Progenitor cell of endocrine pancreas (in vitro differentiated cells): Measurements from ENCODE around the gene ECHS1. TPM values are rescaled to one million over a fixed set of nuclear protein-coding genes. Genes with fewer than 3 reads are reported as not detected.
"Not testable (repeated sequence)": the region's sequence is repeated elsewhere in the genome, so short reads cannot be mapped to it uniquely, and the experiment has no call there.

Source experiments
- DNase-seq: peaks from one replicate; pipeline ENCODE4 v3.0.0; 2021; ENCODE audit warnings: low spot score; ENCODE audit not compliant: unreplicated experiment
- H3K27ac Mint-ChIP-seq: 2 replicates; pipeline ENCODE4 v1.8.0; 2021; ENCODE audit warnings: mild to moderate bottlenecking, moderate library complexity, mixed read lengths
- H3K27me3 Mint-ChIP-seq: 2 replicates; pipeline ENCODE4 v1.8.0; 2021; ENCODE audit warnings: mixed read lengths
- H3K36me3 Mint-ChIP-seq: 2 replicates; pipeline ENCODE4 v1.8.0; 2022; ENCODE audit warnings: mixed read lengths; ENCODE audit not compliant: insufficient read depth
- H3K4me1 Mint-ChIP-seq: 2 replicates; pipeline ENCODE4 v1.8.0; 2021; ENCODE audit warnings: low read depth, mixed read lengths
- H3K4me3 Mint-ChIP-seq: 2 replicates; pipeline ENCODE4 v1.8.0; 2021; ENCODE audit warnings: low read depth, mild to moderate bottlenecking, moderate library complexity, mixed read lengths
- H3K9me3 Mint-ChIP-seq: 2 replicates; pipeline ENCODE4 v1.8.0; 2021; ENCODE audit warnings: low read depth, mixed read lengths
- CTCF ChIP-seq: fragments of 200-600 bp; sonication (generic); IDR thresholded peaks from one replicate; pipeline ENCODE4 v1.5.0; 2021; ENCODE audit warnings: antibody characterized with exemption, mild to moderate bottlenecking; ENCODE audit not compliant: unreplicated experiment
- total RNA-seq: library from RNA; stranded (reverse); gene quantifications from 2 replicates; pipeline ENCODE4 v1.2.1, GENCODE V29; 2021

Gene ECHS1
- total RNA-seq, 1 donor from 2014 or later: 91.4 TPM

DNA sequence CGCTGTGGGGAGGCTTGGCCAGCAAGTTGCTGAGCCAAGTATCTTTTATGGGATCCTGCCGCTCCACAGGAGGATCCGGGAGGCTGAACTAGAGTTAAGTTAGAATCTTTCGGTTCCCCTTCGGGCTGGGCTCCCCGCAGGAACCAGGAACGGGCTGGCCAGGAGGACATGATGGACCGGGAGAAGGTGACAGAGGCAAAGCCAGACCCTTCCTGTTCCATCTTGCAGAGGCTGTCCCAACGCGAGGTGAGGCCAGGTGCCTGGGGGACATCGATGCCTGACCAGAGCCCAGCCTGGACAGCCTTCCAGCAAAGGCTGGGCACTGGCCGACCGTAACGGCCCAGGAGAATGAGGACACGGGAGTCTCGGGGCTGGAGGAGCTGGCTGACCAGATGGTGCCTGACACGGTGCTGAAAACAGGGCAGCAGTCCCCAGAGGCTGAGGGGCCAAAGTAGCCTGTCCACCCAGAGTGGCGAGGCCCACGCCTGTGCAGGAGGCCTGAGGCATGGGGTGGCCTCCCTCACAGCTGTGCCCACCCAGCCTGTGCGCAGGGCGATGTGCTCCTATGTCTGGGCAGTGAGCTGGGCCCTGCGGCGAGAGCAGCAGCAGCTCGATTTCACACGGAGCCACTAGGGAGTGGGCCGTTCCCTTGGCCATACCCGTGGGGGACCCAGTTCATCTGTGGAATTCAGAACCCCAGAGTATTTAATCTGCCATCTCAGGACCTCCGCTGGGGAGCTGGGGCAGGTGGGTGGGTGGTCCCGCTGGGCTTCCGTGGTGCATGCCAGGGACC, 4.1 kb upstream of the ECHS1 start:
- H3K9me3 Mint-ChIP-seq: no peaks in the 10 kb centered on the region
- peaks cover 33% of the 10 kb centered on the region for H3K27me3 Mint-ChIP-seq
- H3K4me1 Mint-ChIP-seq: peaks cover 5% of the 10 kb centered on the region
- TF ChIP-seq CTCF: no peak
- no peak for DNase-seq
- no peaks in the 10 kb centered on the region for H3K36me3 Mint-ChIP-seq
- H3K27ac Mint-ChIP-seq: no peak overlapping the region
- H3K4me3 Mint-ChIP-seq: peak overlapping the region; percentile 39

- not testable (repeated sequence) for H3K36me3 Mint-ChIP-seq, H3K4me1 Mint-ChIP-seq, DNase-seq, H3K27ac Mint-ChIP-seq, H3K9me3 Mint-ChIP-seq
- Mint-ChIP-seq H3K4me3 (peak overlapping the region; percentile 49), H3K27me3 (peaks cover 33% of the 10 kb centered on the region)
These were observed 3.0 kb upstream of the ECHS1 start for GRCh38 chr10:133376183-133376582.

DNA sequence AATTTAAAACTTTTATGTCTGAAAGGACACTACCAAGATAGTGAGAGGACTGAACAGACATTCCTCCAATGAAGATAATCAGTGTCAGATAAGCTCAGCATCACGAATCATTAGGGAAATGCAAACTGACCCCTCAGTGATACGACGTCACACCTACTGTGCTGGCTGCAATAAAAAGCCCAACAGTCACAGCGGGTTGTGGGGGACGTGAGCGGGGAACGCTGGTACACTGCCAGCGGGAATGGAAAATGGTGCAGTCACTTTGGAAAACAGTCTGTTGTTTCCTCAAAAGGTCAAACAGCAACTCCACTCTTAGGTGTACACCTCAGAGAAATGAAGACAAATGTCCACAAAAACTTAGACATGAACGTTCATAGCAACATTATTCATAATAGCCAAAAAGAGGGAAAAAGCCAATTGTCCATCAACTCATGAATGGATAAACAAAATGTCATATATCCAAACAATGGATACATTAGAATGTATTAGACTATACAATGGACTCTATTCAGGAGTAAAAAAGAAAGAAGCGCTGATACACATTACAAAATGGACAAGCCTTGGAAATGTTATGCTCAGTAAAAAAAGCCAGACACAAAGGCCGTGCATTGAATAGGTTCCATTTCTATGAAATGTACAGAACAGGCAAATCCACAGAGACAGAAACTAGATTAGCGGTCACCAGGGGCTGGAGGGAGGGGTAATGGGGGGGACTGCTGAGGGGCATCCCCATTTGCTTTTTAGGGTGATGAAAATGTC, 2.4 kb upstream of the ECHS1 start:
- peaks cover 7% of the 10 kb centered on the region for H3K4me1 Mint-ChIP-seq
- H3K27ac Mint-ChIP-seq: no peak overlapping the region
- H3K4me3 Mint-ChIP-seq: peak overlapping the region; percentile 65
- no peaks in the 10 kb centered on the region for H3K36me3 Mint-ChIP-seq
- no peak for TF ChIP-seq CTCF
- DNase-seq: no peak
- peaks cover 33% of the 10 kb centered on the region for H3K27me3 Mint-ChIP-seq
- no peaks in the 10 kb centered on the region for H3K9me3 Mint-ChIP-seq

- Mint-ChIP-seq H3K4me1 (peaks cover 6% of the 10 kb centered on the region), H3K27ac (no peak overlapping the region), H3K9me3 (no peaks in the 10 kb centered on the region), H3K27me3 (peaks cover 33% of the 10 kb centered on the region), H3K36me3 (peaks cover 3% of the 10 kb centered on the region), H3K4me3 (peak overlapping the region; percentile 75)
- DNase-seq: no peak
- no peak for TF ChIP-seq CTCF
These were observed 647 bp downstream of the ECHS1 start for GRCh38 chr10:133372507-133372906.

GRCh38 chr10:133370030-133370786, 2.9 kb downstream of the ECHS1 start:
- Mint-ChIP-seq H3K36me3 (peaks cover 3% of the 10 kb centered on the region), H3K9me3 (no peaks in the 10 kb centered on the region), H3K4me3 (peak overlapping the region; percentile 33), H3K4me1 (peaks cover 6% of the 10 kb centered on the region), H3K27ac (no peak overlapping the region), H3K27me3 (peaks cover 12% of the 10 kb centered on the region)
- DNase-seq: no peak
- TF ChIP-seq CTCF: no peak
